Pancreas (tissue), 10 donors: ENCODE measurements around the gene NR6A1. TPM values are rescaled to one million over a fixed set of nuclear protein-coding genes. Genes with fewer than 3 reads are reported as not detected.

ENCODE experiments used
- ATAC-seq, 4 donors: fragments of 200-7000 bp; cut with Tn5 transposase; one replicate each; pipeline versions ENCODE4 v1.8.0 to v1.9.1; 2020; ENCODE audit warnings: mild to moderate bottlenecking in 4 of 4, moderate library complexity in 4 of 4
- DNase-seq, 6 donors: peaks; one replicate each; pipeline ENCODE4 v3.0.0-alpha.2; 2020
- FAIRE-seq: peaks from 2 replicates; lab custom pipeline; 2012; peaks lifted over from hg19 to GRCh38; lab: Jason Lieb, UNC
- H3K27ac ChIP-seq, 4 donors: fragments of 200-600 bp; sonication (generic); 1 replicate in 3 of 4; 2 replicates in 1 of 4; pipeline versions ENCODE4 v1.5.0 to v1.8.0; 2020
- H3K27me3 ChIP-seq, 4 donors: fragments of 200-600 bp; one replicate each; pipeline ENCODE4 v1.8.0; 2021
- H3K36me3 ChIP-seq, 3 donors: fragments of 200-600 bp; sonication (generic) in 1 of 3; one replicate each; pipeline versions ENCODE4 v1.5.0 to v1.8.0; 2020 to 2021
- H3K4me1 ChIP-seq, 3 donors: fragments of 200-600 bp; one replicate each; pipeline ENCODE4 v1.8.0; 2021
- H3K4me3 ChIP-seq, 4 donors: fragments of 200-600 bp; sonication (generic) in 2 of 4; one replicate each; pipeline versions ENCODE4 v1.5.0 to v1.8.0; 2020 to 2021
- H3K9me3 ChIP-seq, 4 donors: fragments of 200-600 bp; one replicate each; pipeline ENCODE4 v1.8.0; 2021
- WGBS, 2 donors: extraction: QIAGEN DNeasy Blood & Tissue Kit; methylation state at CpG; one replicate each; pipeline ENCODE4 v1.1.7; 2013; 5-methylcytosine and 5-hydroxymethylcytosine counted together
- intact Hi-C, 3 donors: fragments of 100-400 bp; cut with DNase I; formaldehyde crosslinking; loops; one replicate each; pipeline versions ENCODE4 v1.11.1 to v1.14.2; 2022
- polyA plus RNA-seq, 2 donors: library from polyadenylated mRNA; stranded (reverse); fragments of 200-250 nt; gene quantifications; one replicate each; pipeline ENCODE4 v1.2.3, GENCODE V29; 2013
- total RNA-seq, 6 donors: library from RNA; stranded (reverse); fragmentation: NEBNext Ultra II Directional in 4 of 6; extraction: Animal tissue kit (Norgen Biotek cat#: 25700) in 4 of 6; gene quantifications; one replicate each; pipeline versions ENCODE4 v1.2.1 to v1.2.4, GENCODE V29; 2021 to 2023
- TF ChIP-seq, protein P1 (sequence below), 4 donors: fragments of 200-600 bp; sonication (generic) in 3 of 4; IDR thresholded peaks; one replicate each; pipeline versions ENCODE4 v1.5.0 to v1.8.0; 2021; ENCODE audit warnings: antibody characterized with exemption in 4 of 4
- donor health status: healthy with polysubstance abuse.
- donor health status: DM: no; HTN: no; CAD: no; lungs with moderate emphysema.
- donor health status: DM: no; HTN: no; CAD: no.
- donor health status: control.
- donor health status: control.
- donor health status: Bipolar disorder and iron deficiency.
- donor health status: DM: yes; HTN: yes; CAD: no.
- donor health status: DM: no; HTN: no; CAD: no.
- donor health status: DM: no; HTN: no; CAD: no.
- donor health status: DM: yes; HTN: yes; CAD: no.

The NR6A1 gene
- total and polyA plus RNA-seq, 8 donors: 2.1 to 3.9 (median 2.6) TPM

DNA sequence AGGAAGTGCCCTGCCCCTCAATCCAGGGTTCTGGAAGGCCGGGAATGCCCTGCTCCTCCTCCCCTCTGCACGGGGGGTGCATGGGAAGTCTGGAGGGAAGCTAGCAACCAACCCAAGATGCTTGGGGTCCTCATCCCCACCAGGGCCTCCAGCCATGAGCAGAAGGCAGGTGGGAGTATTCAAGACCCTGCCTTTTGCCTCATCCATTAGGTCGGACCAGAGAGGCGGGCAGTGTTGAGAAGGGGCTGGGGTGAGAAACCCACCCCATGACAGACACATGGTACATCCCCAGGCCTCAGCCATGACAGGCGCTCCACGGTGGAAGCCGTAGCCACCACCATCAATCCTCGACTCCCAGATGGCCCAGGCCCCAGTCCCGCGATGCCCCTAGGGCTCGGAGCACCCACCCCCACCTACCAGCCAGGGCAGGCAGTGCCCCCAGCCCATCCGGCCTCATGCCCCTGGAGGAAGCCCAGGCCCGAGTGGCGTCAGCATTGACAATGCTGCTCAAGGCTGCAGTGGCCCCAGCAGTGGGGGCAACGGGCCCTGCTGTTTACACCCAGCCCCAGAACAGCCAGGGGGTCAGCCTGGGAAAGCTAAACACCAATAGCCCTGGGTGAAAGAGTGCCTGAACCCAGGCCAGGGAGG, 272.5 kb downstream of the NR6A1 start:
- DNase-seq (peak in 1 of 6 donors; percentile 49), ATAC-seq (no peak), FAIRE-seq (no peak)
- intact Hi-C loops: no loop called here
- H3K4me3 ChIP-seq: no peak overlapping the region
- H3K36me3 ChIP-seq: no peaks in the 10 kb centered on the region
- no peaks in the 10 kb centered on the region for H3K4me1 ChIP-seq
- no peak overlapping the region for H3K27ac ChIP-seq
- no peaks in the 10 kb centered on the region for H3K9me3 ChIP-seq
- peaks cover 0 to 15% (median 5%) of the 10 kb centered on the region in 4 donors for H3K27me3 ChIP-seq
- WGBS, 2 donors: 69 to 70% methylated on average over 15 of the region's 15 CpGs
- TF ChIP-seq, protein P1, sequence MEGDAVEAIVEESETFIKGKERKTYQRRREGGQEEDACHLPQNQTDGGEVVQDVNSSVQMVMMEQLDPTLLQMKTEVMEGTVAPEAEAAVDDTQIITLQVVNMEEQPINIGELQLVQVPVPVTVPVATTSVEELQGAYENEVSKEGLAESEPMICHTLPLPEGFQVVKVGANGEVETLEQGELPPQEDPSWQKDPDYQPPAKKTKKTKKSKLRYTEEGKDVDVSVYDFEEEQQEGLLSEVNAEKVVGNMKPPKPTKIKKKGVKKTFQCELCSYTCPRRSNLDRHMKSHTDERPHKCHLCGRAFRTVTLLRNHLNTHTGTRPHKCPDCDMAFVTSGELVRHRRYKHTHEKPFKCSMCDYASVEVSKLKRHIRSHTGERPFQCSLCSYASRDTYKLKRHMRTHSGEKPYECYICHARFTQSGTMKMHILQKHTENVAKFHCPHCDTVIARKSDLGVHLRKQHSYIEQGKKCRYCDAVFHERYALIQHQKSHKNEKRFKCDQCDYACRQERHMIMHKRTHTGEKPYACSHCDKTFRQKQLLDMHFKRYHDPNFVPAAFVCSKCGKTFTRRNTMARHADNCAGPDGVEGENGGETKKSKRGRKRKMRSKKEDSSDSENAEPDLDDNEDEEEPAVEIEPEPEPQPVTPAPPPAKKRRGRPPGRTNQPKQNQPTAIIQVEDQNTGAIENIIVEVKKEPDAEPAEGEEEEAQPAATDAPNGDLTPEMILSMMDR (IDR thresholded peaks at IDR 0.05): no peak

DNA sequence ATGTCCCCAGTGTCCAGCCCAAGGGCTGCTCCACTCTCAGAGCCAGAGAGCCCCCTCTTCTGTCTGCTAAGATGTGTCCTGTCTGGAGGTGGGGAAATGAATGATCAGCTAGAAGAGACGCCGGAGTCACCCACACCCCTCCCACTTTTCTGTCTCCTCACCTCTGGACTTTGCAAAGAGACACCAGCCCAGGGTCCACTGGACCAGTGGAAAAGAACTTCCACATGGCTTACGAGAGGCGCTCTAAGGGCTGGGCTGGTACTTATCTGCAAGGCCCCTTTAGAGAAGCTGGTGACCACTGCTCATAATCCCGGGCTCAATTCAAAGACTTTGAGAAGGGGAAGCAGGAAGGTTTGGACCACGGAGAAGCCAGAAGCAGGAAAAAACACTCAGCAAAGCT, 273.1 kb downstream of the NR6A1 start:
- H3K27me3 ChIP-seq: peaks cover 0 to 9% (median 2%) of the 10 kb centered on the region in 4 donors
- WGBS, 2 donors: 67 to 69% methylated on average over 6 of the region's 6 CpGs
- TF ChIP-seq, protein P1 (IDR thresholded peaks at IDR 0.05): no peak
- H3K36me3 ChIP-seq: no peaks in the 10 kb centered on the region
- H3K4me1 ChIP-seq: no peaks in the 10 kb centered on the region
- FAIRE-seq: no peak
- no peak overlapping the region for H3K4me3 ChIP-seq
- intact Hi-C loops: no loop called here
- DNase-seq: no peak
- ATAC-seq: no peak
- H3K27ac ChIP-seq: no peak overlapping the region
- no peaks in the 10 kb centered on the region for H3K9me3 ChIP-seq

DNA sequence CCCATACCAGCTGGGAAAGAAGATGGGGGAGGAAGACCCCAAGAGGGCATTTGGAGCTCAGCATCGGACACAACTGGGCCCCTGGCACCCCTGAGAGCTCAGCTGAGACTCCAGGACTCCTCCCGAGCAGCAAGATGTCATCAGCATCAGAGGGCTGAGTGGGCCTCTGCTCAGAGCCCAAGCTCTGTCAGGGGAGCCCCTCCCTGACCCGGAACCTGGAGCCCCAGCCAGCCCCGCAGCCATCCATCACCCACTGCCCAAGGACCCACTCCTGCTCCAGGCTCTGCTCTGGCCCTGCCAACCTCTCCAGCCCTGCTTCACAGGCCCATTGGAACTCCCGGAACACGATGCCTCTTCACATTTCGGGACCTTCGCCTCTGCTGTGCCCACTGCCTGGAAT, 273.7 kb downstream of the NR6A1 start:
- Histone ChIP-seq H3K9me3 (no peaks in the 10 kb centered on the region), H3K4me1 (no peaks in the 10 kb centered on the region), H3K27ac (no peak overlapping the region), H3K27me3 (peaks cover 0 to 3% (median 0%) of the 10 kb centered on the region in 4 donors), H3K4me3 (no peak overlapping the region), H3K36me3 (no peaks in the 10 kb centered on the region)
- intact Hi-C loops: no loop called here
- FAIRE-seq (no peak), ATAC-seq (no peak), DNase-seq (peak in 1 of 6 donors; percentile 26)
- TF ChIP-seq, protein P1 (IDR thresholded peaks at IDR 0.05): no peak
- 81 to 89% methylated on average over 8 of the region's 8 CpGs for WGBS, 2 donors

DNA sequence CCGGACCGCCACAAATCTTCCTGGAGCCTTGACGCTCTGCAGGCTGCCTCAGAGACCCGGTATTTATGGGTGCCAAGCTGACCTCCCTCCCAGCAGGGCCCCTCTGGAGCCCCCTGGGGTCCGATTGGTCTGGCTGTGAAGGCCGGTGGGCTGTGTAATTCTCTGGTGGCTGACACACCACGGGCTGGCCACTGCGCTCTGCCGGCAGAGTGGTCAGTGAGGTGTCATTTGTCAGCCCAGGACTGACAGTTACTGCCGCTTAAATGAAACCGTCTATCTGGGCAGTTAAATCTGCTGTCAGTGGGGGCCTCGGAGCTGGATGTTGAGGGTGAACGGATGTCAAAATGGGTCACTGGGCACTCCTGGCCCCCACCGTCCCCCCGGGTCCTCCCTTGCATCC, 274.6 kb downstream of the NR6A1 start:
- DNase-seq: peak in 1 of 6 donors; percentile 38
- intact Hi-C loops: no loop called here
- no peaks in the 10 kb centered on the region for H3K9me3 ChIP-seq
- no peak for FAIRE-seq
- TF ChIP-seq, protein P1 (IDR thresholded peaks at IDR 0.05): no peak
- no peaks in the 10 kb centered on the region for H3K27me3 ChIP-seq
- no peak overlapping the region for H3K27ac ChIP-seq
- no peaks in the 10 kb centered on the region for H3K36me3 ChIP-seq
- no peak overlapping the region for H3K4me3 ChIP-seq
- no peaks in the 10 kb centered on the region for H3K4me1 ChIP-seq
- ATAC-seq: no peak
- 56 to 64% methylated on average over 15 of the region's 15 CpGs for WGBS, 2 donors

DNA sequence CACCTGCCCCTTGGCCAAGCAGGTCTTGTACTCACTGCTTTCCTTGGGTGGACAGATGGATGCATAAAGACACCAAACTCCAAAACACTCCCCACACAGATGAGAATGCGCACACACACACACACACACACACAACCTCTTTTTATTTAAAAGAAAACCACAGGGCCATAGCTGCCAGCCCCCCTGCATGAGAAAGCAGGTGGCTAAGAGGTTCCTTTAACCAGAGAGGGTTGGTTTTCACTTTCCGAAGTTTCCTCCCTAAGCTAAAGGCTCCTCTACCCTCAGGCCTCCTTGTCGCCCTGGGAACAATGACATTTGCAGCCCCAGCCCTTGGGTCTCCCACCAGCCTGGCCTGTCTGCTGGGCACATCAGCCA, 275.0 kb downstream of the NR6A1 start:
- intact Hi-C loops: no loop called here
- Histone ChIP-seq H3K36me3 (no peaks in the 10 kb centered on the region), H3K4me3 (no peak overlapping the region), H3K27ac (no peak overlapping the region), H3K9me3 (no peaks in the 10 kb centered on the region), H3K4me1 (no peaks in the 10 kb centered on the region), H3K27me3 (no peaks in the 10 kb centered on the region)
- TF ChIP-seq, protein P1 (IDR thresholded peaks at IDR 0.05): no peak
- WGBS, 2 donors: 75 to 93% methylated on average over 3 of the region's 3 CpGs
- FAIRE-seq (no peak), ATAC-seq (no peak), DNase-seq (no peak)
